Hepatic stellate cell (primary cell): Measurements from ENCODE around the gene TGFBR2.
A peak's percentile ranks its signal among the peaks of the same experiment; 100 is the strongest.

Experiments used
- DNase-seq: peaks from one replicate; pipeline ENCODE4 v3.0.0; 2011; ENCODE audit warnings: low spot score

The TGFBR2 gene

GRCh38 chr3:30606301-30607031, at the start of gene TGFBR2:
TGFBR2 (plus strand) TSS chr3:30606601; CDS start chr3:30606884, 283 bp downstream.
- peak; percentile 91 for DNase-seq

GRCh38 chr3:30557746-30558303, 48.6 kb upstream of the TGFBR2 start:
- DNase-seq, result no peak

GRCh38 chr3:30563956-30564355, 42.4 kb upstream of the TGFBR2 start:
- no peak for DNase-seq

- DNase-seq, result no peak
Measured at GRCh38 chr3:30567139-30567753, 39.2 kb upstream of the TGFBR2 start.

GRCh38 chr3:30576946-30577345, 29.5 kb upstream of the TGFBR2 start:
- DNase-seq, result no peak

- no peak for DNase-seq
Measured at GRCh38 chr3:30577788-30578187, 28.6 kb upstream of the TGFBR2 start.

- DNase-seq, result peak; percentile 52
Measured at GRCh38 chr3:30578479-30578878, 27.9 kb upstream of the TGFBR2 start.

- no peak for DNase-seq
Measured at GRCh38 chr3:30578986-30579579, 27.3 kb upstream of the TGFBR2 start.

- DNase-seq, result no peak
Measured at GRCh38 chr3:30581067-30581585, 25.3 kb upstream of the TGFBR2 start.

- DNase-seq, result no peak
Measured at GRCh38 chr3:30581982-30582381, 24.4 kb upstream of the TGFBR2 start.

GRCh38 chr3:30583973-30584372, 22.4 kb upstream of the TGFBR2 start:
- no peak for DNase-seq

GRCh38 chr3:30585654-30586053, 20.7 kb upstream of the TGFBR2 start:
- no peak for DNase-seq

- no peak for DNase-seq
Measured at GRCh38 chr3:30586096-30586805, 20.1 kb upstream of the TGFBR2 start.

GRCh38 chr3:30586806-30587486, 19.5 kb upstream of the TGFBR2 start:
- DNase-seq, result no peak

GRCh38 chr3:30587904-30588303, 18.5 kb upstream of the TGFBR2 start:
- DNase-seq, result no peak

- no peak for DNase-seq
Measured at GRCh38 chr3:30596152-30596551, 10.2 kb upstream of the TGFBR2 start.

GRCh38 chr3:30597131-30597768, 9.2 kb upstream of the TGFBR2 start:
- no peak for DNase-seq

- DNase-seq, result no peak
Measured at GRCh38 chr3:30597769-30598134, 8.6 kb upstream of the TGFBR2 start.

GRCh38 chr3:30598668-30599545, 7.5 kb upstream of the TGFBR2 start:
- no peak for DNase-seq

GRCh38 chr3:30600572-30600971, 5.8 kb upstream of the TGFBR2 start:
- no peak for DNase-seq
